HepG2 (cell line): ENCODE results near the gene ARIH2. TPM values are rescaled to one million over a fixed set of nuclear protein-coding genes. Genes with fewer than 3 reads are reported as not detected.

ENCODE experiments used
- ERF ChIP-seq: IDR thresholded peaks from 2 replicates; pipeline ENCODE4 v1.6.1; 2018; ENCODE audit warnings: missing biosample characterization, missing genetic modification reagents
- FOXO4 ChIP-seq: sonication (generic); formaldehyde crosslinking; conservative IDR thresholded peaks from 2 replicates; pipeline ENCODE4 v1.8.1; 2023; ENCODE audit warnings: missing genetic modification reagents
- GATAD2A ChIP-seq: IDR thresholded peaks from 2 replicates; pipeline ENCODE4 v1.6.1; 2016
- MAFF ChIP-seq: IDR thresholded peaks from 2 replicates; pipeline ENCODE4 v1.6.1; 2011; ENCODE audit warnings: low read depth, low read length, improper control_type of control experiment
- MAZ ChIP-seq, 2 experiments: sonication (generic) in 1 of 2; formaldehyde crosslinking in 1 of 2; IDR thresholded peaks; 2 replicates each; pipeline versions ENCODE4 v1.5.0 to v1.6.1; 2012 to 2020; ENCODE audit warnings: low read depth in 2 of 2, mild to moderate bottlenecking in 2 of 2, borderline replicate concordance in 1 of 2, improper control_type of control experiment in 1 of 2, low read length in 1 of 2, missing genetic modification reagents in 1 of 2, moderate library complexity in 1 of 2
- MEIS2 ChIP-seq: sonication (generic); formaldehyde crosslinking; IDR thresholded peaks from 2 replicates; pipeline ENCODE4 v1.9.0; 2021; ENCODE audit warnings: mild to moderate bottlenecking, missing genetic modification reagents
- NR1H2 ChIP-seq: sonication (generic); formaldehyde crosslinking; IDR thresholded peaks from 2 replicates; pipeline ENCODE4 v1.8.1; 2022; ENCODE audit warnings: low read depth, missing genetic modification reagents, borderline replicate concordance
- PAF1 ChIP-seq: IDR thresholded peaks from 2 replicates; pipeline ENCODE4 v1.6.1; 2016; ENCODE audit warnings: missing genetic modification reagents, missing compliant biosample characterization
- PHF21A ChIP-seq: sonication (generic); formaldehyde crosslinking; IDR thresholded peaks from 2 replicates; pipeline ENCODE4 v1.5.0; 2020; ENCODE audit warnings: mild to moderate bottlenecking, missing genetic modification reagents
- SIN3B ChIP-seq: fragments of 150-350 bp; IDR thresholded peaks from 2 replicates; pipeline ENCODE4 v1.6.1; 2014; ENCODE audit warnings: low read length
- SMAD3 ChIP-seq: sonication (generic); formaldehyde crosslinking; IDR thresholded peaks from 2 replicates; pipeline ENCODE4 v1.4.0; 2020; ENCODE audit warnings: missing genetic modification reagents
- STAG1 ChIP-seq: sonication (generic); formaldehyde crosslinking; IDR thresholded peaks from 2 replicates; pipeline ENCODE4 v1.4.0; 2020; ENCODE audit warnings: missing genetic modification reagents
- TEAD3 ChIP-seq: optimal IDR thresholded peaks from 2 replicates; pipeline ENCODE3; 2016; ENCODE audit warnings: borderline replicate concordance
- TRIM22 ChIP-seq: fragments of 450-650 bp; IDR thresholded peaks from 2 replicates; pipeline ENCODE4 v1.6.1; 2017
- YEATS2 ChIP-seq: sonication (generic); formaldehyde crosslinking; IDR thresholded peaks from 2 replicates; pipeline ENCODE4 v1.4.0; 2020; ENCODE audit warnings: missing genetic modification reagents, borderline replicate concordance
- YEATS4 ChIP-seq: sonication (generic); formaldehyde crosslinking; IDR thresholded peaks from 2 replicates; pipeline ENCODE4 v1.4.0; 2020; ENCODE audit warnings: missing genetic modification reagents, borderline replicate concordance
- ZHX2 ChIP-seq, 2 experiments: sonication (generic) in 1 of 2; formaldehyde crosslinking in 1 of 2; IDR thresholded peaks; 2 replicates each; pipeline versions ENCODE4 v1.6.1 to v1.9.0; 2014 to 2022; ENCODE audit warnings: antibody characterized with exemption in 1 of 2, borderline replicate concordance in 1 of 2, inconsistent platforms in 1 of 2, low read depth in 1 of 2, missing genetic modification reagents in 1 of 2
- ZNF343 ChIP-seq: sonication (generic); formaldehyde crosslinking; IDR thresholded peaks from 2 replicates; pipeline ENCODE4 v1.4.0; 2020; ENCODE audit warnings: mild to moderate bottlenecking, missing genetic modification reagents
- ZNF446 ChIP-seq: sonication (generic); formaldehyde crosslinking; IDR thresholded peaks from 2 replicates; pipeline ENCODE4 v1.5.0; 2020; ENCODE audit warnings: mild to moderate bottlenecking, missing genetic modification reagents
- ZNF816 ChIP-seq: sonication (generic); formaldehyde crosslinking; IDR thresholded peaks from 2 replicates; pipeline ENCODE4 v1.8.0; 2022; ENCODE audit warnings: missing genetic modification reagents, mild to moderate bottlenecking, borderline replicate concordance
- polyA plus RNA-seq, 8 experiments: library from polyadenylated mRNA; depleted of rRNA in 3 of 8; stranded (reverse) in 7 of 8; unstranded in 1 of 8; fragments of >200 nt; fragmentation: Illumina TruSeq in 4 of 8; extraction: Trizol in 4 of 8; gene quantifications; 2 replicates each; pipeline versions ENCODE4 v1.2.1 to v1.2.3, GENCODE V29; 2011 to 2016; ENCODE audit warnings: low read depth in 4 of 8, missing spikeins in 1 of 8, mixed read lengths in 1 of 8; ENCODE audit not compliant: insufficient read depth in 1 of 8
- total RNA-seq, 5 experiments: library from RNA; depleted of rRNA; stranded (reverse); fragments of >200 nt; fragmentation: Illumina TruSeq; extraction: Trizol; gene quantifications; 2 replicates each; pipeline ENCODE4 v1.2.3, GENCODE V29; 2016; ENCODE audit warnings: low read depth in 1 of 5

Gene ARIH2
- total and polyA plus RNA-seq, 2 of the 13 experiments (the other 11 are each of a cell fraction or from before 2014, with no cell fraction given): 64.8 to 83.3 TPM

GRCh38 chr3:48918388-48919214 lies at the start of gene ARIH2 (continued):
- TF ChIP-seq STAG1 (CRISPR knock-in tag) (peak; percentile 42), MAZ (IDR thresholded peaks at IDR 0.05; ENCODE audit: borderline replicate concordance, low read depth, low read length) (no peak), MAZ (CRISPR knock-in tag; IDR thresholded peaks at IDR 0.05; ENCODE audit: low read depth) (peak; percentile 70), PAF1 (CRISPR knock-in tag) (no peak), MEIS2 (CRISPR knock-in tag) (peak; percentile 73; the same call in 1 of the 2 replicates), TRIM22 (no peak), ERF (CRISPR knock-in tag) (peak; percentile 67), MAFF (no peak), TEAD3 (peak; percentile 16), NR1H2 (CRISPR knock-in tag) (no peak), YEATS2 (CRISPR knock-in tag) (peak; percentile 74), ZNF343 (CRISPR knock-in tag) (no peak; the same call in 1 of the 2 replicates), PHF21A (CRISPR knock-in tag) (peak; percentile 51; the same call in 1 of the 2 replicates), ZHX2 (IDR thresholded peaks at IDR 0.05; ENCODE audit: low read depth) (peak; percentile 55; the same call in 1 of the 2 replicates), ZHX2 (CRISPR knock-in tag; IDR thresholded peaks at IDR 0.05; ENCODE audit: borderline replicate concordance) (peak; percentile 60; the same call in 1 of the 2 replicates), YEATS4 (CRISPR knock-in tag) (peak; percentile 51), FOXO4 (CRISPR knock-in tag) (0 out of 2 replicates have a peak, but pooled peaks have one; percentile 47), SIN3B (no peak), SMAD3 (CRISPR knock-in tag) (peak; percentile 39; the same call in 1 of the 2 replicates), ZNF816 (CRISPR knock-in tag) (peak; percentile 95), ZNF446 (CRISPR knock-in tag) (peak; percentile 84; the same call in 1 of the 2 replicates), GATAD2A (CRISPR knock-in tag) (peak; percentile 49; the same call in 1 of the 2 replicates)
